KMS-11 (cell line): Measurements from ENCODE around the gene DCBLD2.
A peak's percentile ranks its signal among the peaks of the same experiment; 100 is the strongest.

ENCODE experiments used
- H2AFZ ChIP-seq: fragments of 200-600 bp; sonication (generic); 2 replicates; pipeline ENCODE4 v1.6.1; 2016; ENCODE audit warnings: antibody characterized with exemption, mixed run types, low read depth
- H3K27ac ChIP-seq: fragments of 200-600 bp; sonication (generic); 2 replicates; pipeline ENCODE4 v1.6.1; 2016; ENCODE audit warnings: mild to moderate bottlenecking, mixed run types
- H3K27me3 ChIP-seq: fragments of 200-600 bp; sonication (generic); 2 replicates; pipeline ENCODE4 v1.6.1; 2017; ENCODE audit warnings: mild to moderate bottlenecking, low read depth, mixed run types, moderate library complexity; ENCODE audit not compliant: insufficient read depth
- H3K36me3 ChIP-seq: fragments of 200-600 bp; sonication (generic); 2 replicates; pipeline ENCODE4 v1.6.1; 2017; ENCODE audit warnings: mild to moderate bottlenecking, mixed run types; ENCODE audit not compliant: insufficient read depth
- H3K4me1 ChIP-seq: fragments of 200-600 bp; sonication (generic); 2 replicates; pipeline ENCODE4 v1.6.1; 2016; ENCODE audit warnings: mild to moderate bottlenecking, low read depth, mixed run types; ENCODE audit not compliant: poor library complexity, severe bottlenecking
- H3K4me2 ChIP-seq: fragments of 200-600 bp; sonication (generic); 2 replicates; pipeline ENCODE4 v1.7.0; 2016; ENCODE audit warnings: mild to moderate bottlenecking, mixed run types
- H3K4me3 ChIP-seq: fragments of 200-600 bp; sonication (generic); IDR thresholded peaks from 2 replicates; pipeline ENCODE4 v1.6.1; 2017; ENCODE audit warnings: low read depth, low read length, mixed read lengths; ENCODE audit not compliant: insufficient read depth
- H3K79me2 ChIP-seq: fragments of 200-600 bp; sonication (generic); 2 replicates; pipeline ENCODE4 v1.6.1; 2016; ENCODE audit warnings: low read depth, mixed run types; ENCODE audit not compliant: insufficient read depth
- H3K9ac ChIP-seq: fragments of 200-600 bp; sonication (generic); 2 replicates; pipeline ENCODE4 v1.6.1; 2016; ENCODE audit warnings: mild to moderate bottlenecking, mixed run types
- H4K20me1 ChIP-seq: fragments of 200-600 bp; sonication (generic); 2 replicates; pipeline ENCODE4 v1.6.1; 2016; ENCODE audit warnings: mild to moderate bottlenecking, mixed run types; ENCODE audit not compliant: insufficient read depth
- TF ChIP-seq, protein P1 (sequence below): fragments of 200-600 bp; sonication (generic); conservative IDR thresholded peaks from 2 replicates; pipeline ENCODE4 v1.6.1; 2017; ENCODE audit warnings: low read depth, mild to moderate bottlenecking, antibody characterized with exemption, low read length, moderate library complexity, mixed read lengths

The DCBLD2 gene

DNA sequence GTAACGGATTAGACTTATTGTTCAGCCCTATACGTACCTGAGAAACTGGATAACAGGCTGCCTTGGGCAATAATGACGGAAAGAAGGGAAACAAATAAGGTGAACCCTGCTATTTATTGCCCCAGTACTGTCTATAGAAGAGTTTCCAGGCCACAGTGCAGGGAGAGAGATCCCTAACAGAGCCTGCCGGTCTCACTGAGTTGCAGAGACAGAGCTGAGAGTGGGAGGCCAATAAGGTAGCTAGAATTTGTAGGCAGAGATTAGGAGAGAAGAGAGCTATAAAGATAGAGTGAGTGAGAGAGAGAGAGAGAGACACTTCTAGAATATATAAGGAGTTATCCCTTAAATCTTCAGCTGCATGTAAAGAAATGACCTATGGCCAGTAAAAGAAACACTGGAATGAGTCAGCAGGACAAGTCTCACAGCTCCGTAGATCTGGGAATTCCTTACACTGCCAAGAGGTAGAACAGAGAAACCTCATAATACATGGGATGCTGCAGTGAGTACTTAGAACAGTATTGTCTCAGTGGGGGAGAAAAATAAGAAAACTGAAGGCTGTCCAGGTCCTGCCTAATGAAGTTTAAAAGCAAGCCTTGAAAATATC, 86.6 kb downstream of the DCBLD2 start:
- H3K79me2 ChIP-seq = no peaks in the 10 kb centered on the region
- H4K20me1 ChIP-seq = no peaks in the 10 kb centered on the region
- TF ChIP-seq, protein P1, sequence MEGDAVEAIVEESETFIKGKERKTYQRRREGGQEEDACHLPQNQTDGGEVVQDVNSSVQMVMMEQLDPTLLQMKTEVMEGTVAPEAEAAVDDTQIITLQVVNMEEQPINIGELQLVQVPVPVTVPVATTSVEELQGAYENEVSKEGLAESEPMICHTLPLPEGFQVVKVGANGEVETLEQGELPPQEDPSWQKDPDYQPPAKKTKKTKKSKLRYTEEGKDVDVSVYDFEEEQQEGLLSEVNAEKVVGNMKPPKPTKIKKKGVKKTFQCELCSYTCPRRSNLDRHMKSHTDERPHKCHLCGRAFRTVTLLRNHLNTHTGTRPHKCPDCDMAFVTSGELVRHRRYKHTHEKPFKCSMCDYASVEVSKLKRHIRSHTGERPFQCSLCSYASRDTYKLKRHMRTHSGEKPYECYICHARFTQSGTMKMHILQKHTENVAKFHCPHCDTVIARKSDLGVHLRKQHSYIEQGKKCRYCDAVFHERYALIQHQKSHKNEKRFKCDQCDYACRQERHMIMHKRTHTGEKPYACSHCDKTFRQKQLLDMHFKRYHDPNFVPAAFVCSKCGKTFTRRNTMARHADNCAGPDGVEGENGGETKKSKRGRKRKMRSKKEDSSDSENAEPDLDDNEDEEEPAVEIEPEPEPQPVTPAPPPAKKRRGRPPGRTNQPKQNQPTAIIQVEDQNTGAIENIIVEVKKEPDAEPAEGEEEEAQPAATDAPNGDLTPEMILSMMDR = no peak
- no peak overlapping the region for H3K27ac ChIP-seq
- no peaks in the 10 kb centered on the region for H3K36me3 ChIP-seq
- H3K27me3 ChIP-seq = no peaks in the 10 kb centered on the region
- no peak overlapping the region for H3K9ac ChIP-seq
- no peak overlapping the region for H3K4me3 ChIP-seq
- H2AFZ ChIP-seq = no peak overlapping the region
- no peak overlapping the region for H3K4me2 ChIP-seq
- H3K4me1 ChIP-seq = no peaks in the 10 kb centered on the region

- Histone ChIP-seq H3K79me2 (no peaks in the 10 kb centered on the region), H4K20me1 (no peaks in the 10 kb centered on the region), H2AFZ (no peak overlapping the region), H3K4me1 (no peaks in the 10 kb centered on the region), H3K4me2 (no peak overlapping the region), H3K27ac (no peak overlapping the region), H3K4me3 (no peak overlapping the region), H3K36me3 (no peaks in the 10 kb centered on the region), H3K27me3 (no peaks in the 10 kb centered on the region), H3K9ac (no peak overlapping the region)
- TF ChIP-seq, protein P1 = peak; percentile 79
These were observed 88.6 kb downstream of the DCBLD2 start for GRCh38 chr3:98812851-98813374.

- no peak overlapping the region for H3K9ac ChIP-seq
- H2AFZ ChIP-seq = no peak overlapping the region
- no peak overlapping the region for H3K4me3 ChIP-seq
- no peaks in the 10 kb centered on the region for H4K20me1 ChIP-seq
- no peaks in the 10 kb centered on the region for H3K79me2 ChIP-seq
- TF ChIP-seq, protein P1 = no peak
- no peak overlapping the region for H3K27ac ChIP-seq
- no peak overlapping the region for H3K4me2 ChIP-seq
- no peaks in the 10 kb centered on the region for H3K4me1 ChIP-seq
- no peaks in the 10 kb centered on the region for H3K27me3 ChIP-seq
- no peaks in the 10 kb centered on the region for H3K36me3 ChIP-seq
These were observed 90.4 kb downstream of the DCBLD2 start for GRCh38 chr3:98811048-98811447.

- Histone ChIP-seq H3K36me3 (no peaks in the 10 kb centered on the region), H3K4me1 (no peaks in the 10 kb centered on the region), H3K79me2 (no peaks in the 10 kb centered on the region), H3K27ac (no peak overlapping the region), H4K20me1 (no peaks in the 10 kb centered on the region), H3K4me3 (no peak overlapping the region), H3K27me3 (no peaks in the 10 kb centered on the region), H3K4me2 (no peak overlapping the region), H3K9ac (no peak overlapping the region), H2AFZ (no peak overlapping the region)
- TF ChIP-seq, protein P1 = no peak
These were observed 91.9 kb downstream of the DCBLD2 start for GRCh38 chr3:98809557-98809956.
